Neural progenitor cell (in vitro differentiated cells): ENCODE measurements around the gene WAS. TPM values are rescaled to one million over a fixed set of nuclear protein-coding genes. Genes with fewer than 3 reads are reported as not detected.
"Not testable (repeated sequence)": the region's sequence is repeated elsewhere in the genome, so short reads cannot be mapped to it uniquely, and the experiment has no call there.

Source experiments
- DNase-seq: peaks from one replicate; pipeline ENCODE4 v3.0.0-alpha.2; 2016; ENCODE audit warnings: low spot score
- H2AFZ ChIP-seq: fragments of 200-600 bp; sonication (generic); replicated peaks from 2 replicates; pipeline ENCODE4 v1.6.1; 2016; ENCODE audit warnings: antibody characterized with exemption
- H3F3A ChIP-seq: fragments of 200-600 bp; sonication (generic); 2 replicates; pipeline ENCODE4 v1.6.1; 2016; ENCODE audit warnings: antibody characterized with exemption, low read depth
- H3K27ac ChIP-seq: fragments of 200-600 bp; sonication (generic); 2 replicates; pipeline ENCODE4 v1.5.1; 2016; ENCODE audit warnings: mild to moderate bottlenecking
- H3K27me3 ChIP-seq: fragments of 200-600 bp; sonication (generic); 2 replicates; pipeline ENCODE4 v1.6.1; 2016; ENCODE audit warnings: mild to moderate bottlenecking, moderate library complexity
- H3K36me3 ChIP-seq: fragments of 200-600 bp; sonication (generic); 2 replicates; pipeline ENCODE4 v1.5.1; 2016
- H3K4me1 ChIP-seq: fragments of 200-600 bp; sonication (generic); 2 replicates; pipeline ENCODE4 v1.6.1; 2016; ENCODE audit warnings: mixed run types
- H3K4me2 ChIP-seq: fragments of 200-600 bp; sonication (generic); 2 replicates; pipeline ENCODE4 v1.6.1; 2016
- H3K4me3 ChIP-seq: fragments of 200-600 bp; sonication (generic); 2 replicates; pipeline ENCODE4 v1.5.1; 2016
- H3K79me2 ChIP-seq: fragments of 200-600 bp; sonication (generic); 2 replicates; pipeline ENCODE4 v1.6.1; 2016; ENCODE audit warnings: low read depth
- H3K9ac ChIP-seq: fragments of 200-600 bp; sonication (generic); 2 replicates; pipeline ENCODE4 v1.6.1; 2016
- H3K9me3 ChIP-seq: fragments of 200-600 bp; sonication (generic); 2 replicates; pipeline ENCODE4 v1.5.1; 2016; ENCODE audit warnings: low read depth
- H4K20me1 ChIP-seq: fragments of 200-600 bp; sonication (generic); 2 replicates; pipeline ENCODE4 v1.6.1; 2016; ENCODE audit warnings: low read depth
- H3K27ac Mint-ChIP-seq: 3 replicates; pipeline ENCODE4 v1.8.0; 2021; ENCODE audit warnings: mixed read lengths
- H3K27me3 Mint-ChIP-seq: 2 replicates; pipeline ENCODE4 v1.8.0; 2022; ENCODE audit warnings: low read depth, mild to moderate bottlenecking, inconsistent platforms, moderate library complexity, mixed read lengths; ENCODE audit not compliant: insufficient read depth
- H3K36me3 Mint-ChIP-seq: 3 replicates; pipeline ENCODE4 v1.8.0; 2021; ENCODE audit warnings: mixed read lengths
- H3K4me1 Mint-ChIP-seq: 3 replicates; pipeline ENCODE4 v1.8.0; 2021; ENCODE audit warnings: mixed read lengths
- H3K4me3 Mint-ChIP-seq: 3 replicates; pipeline ENCODE4 v1.8.0; 2021; ENCODE audit warnings: mild to moderate bottlenecking, moderate library complexity, mixed read lengths
- H3K9me3 Mint-ChIP-seq: 3 replicates; pipeline ENCODE4 v1.8.0; 2020; ENCODE audit warnings: mixed read lengths
- EZH2 ChIP-seq: fragments of 200-600 bp; sonication (generic); IDR thresholded peaks from 2 replicates; pipeline ENCODE4 v1.6.1; 2017; ENCODE audit warnings: antibody characterized with exemption, mild to moderate bottlenecking, moderate library complexity
- EZH2phosphoT487 ChIP-seq: fragments of 200-600 bp; sonication (generic); IDR thresholded peaks from 2 replicates; pipeline ENCODE4 v1.6.1; 2017; ENCODE audit warnings: antibody characterized with exemption
- total RNA-seq: library from RNA; depleted of rRNA; stranded (reverse); fragments of >200 nt; gene quantifications from 2 replicates; pipeline ENCODE4 v1.2.3, GENCODE V29; 2015; ENCODE audit warnings: low replicate concordance
- TF ChIP-seq, protein P1 (sequence below): fragments of 200-600 bp; sonication (generic); IDR thresholded peaks from 2 replicates; pipeline ENCODE4 v1.5.1; 2017; ENCODE audit warnings: antibody characterized with exemption, mild to moderate bottlenecking

Gene WAS
- total RNA-seq, 1 donor from 2014 or later = not detected

DNA sequence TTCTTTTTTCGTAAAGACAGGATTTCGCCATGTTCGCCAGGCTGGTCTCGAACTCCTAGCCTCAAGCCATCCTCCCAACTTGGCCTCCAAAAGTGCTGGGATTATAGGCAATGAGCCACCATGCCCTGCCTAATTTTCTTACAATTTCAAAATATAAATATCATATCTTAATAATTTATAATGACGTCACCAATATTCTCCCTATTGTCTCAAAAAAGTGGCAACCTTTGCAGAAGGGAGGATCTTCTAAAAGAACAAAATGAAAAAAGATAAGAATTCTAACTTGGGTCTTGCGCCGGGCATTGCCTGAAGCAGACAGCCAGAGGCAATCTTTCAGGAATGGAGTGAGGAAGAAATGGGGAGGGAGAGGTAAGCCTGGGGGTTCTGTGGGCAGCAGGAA, 37.9 kb upstream of the WAS start:
- peaks cover 5% of the 10 kb centered on the region for H3K4me1 ChIP-seq
- DNase-seq = no peak
- no peaks in the 10 kb centered on the region for H4K20me1 ChIP-seq
- no peaks in the 10 kb centered on the region for H3K27me3 Mint-ChIP-seq
- H3K9ac ChIP-seq = no peak overlapping the region
- peaks cover 2% of the 10 kb centered on the region for H3K4me1 Mint-ChIP-seq
- H3K36me3 Mint-ChIP-seq = no peaks in the 10 kb centered on the region
- H2AFZ ChIP-seq = no peak overlapping the region
- H3K27me3 ChIP-seq = peaks cover 9% of the 10 kb centered on the region
- H3K4me2 ChIP-seq = no peak overlapping the region
- no peak overlapping the region for H3K4me3 Mint-ChIP-seq
- no peaks in the 10 kb centered on the region for H3K79me2 ChIP-seq
- no peaks in the 10 kb centered on the region for H3F3A ChIP-seq
- no peak overlapping the region for H3K27ac Mint-ChIP-seq
- no peak overlapping the region for H3K27ac ChIP-seq
- H3K4me3 ChIP-seq = no peak overlapping the region
- H3K9me3 ChIP-seq = no peaks in the 10 kb centered on the region
- TF ChIP-seq EZH2phosphoT487 = no peak
- no peak for TF ChIP-seq EZH2
- TF ChIP-seq, protein P1, sequence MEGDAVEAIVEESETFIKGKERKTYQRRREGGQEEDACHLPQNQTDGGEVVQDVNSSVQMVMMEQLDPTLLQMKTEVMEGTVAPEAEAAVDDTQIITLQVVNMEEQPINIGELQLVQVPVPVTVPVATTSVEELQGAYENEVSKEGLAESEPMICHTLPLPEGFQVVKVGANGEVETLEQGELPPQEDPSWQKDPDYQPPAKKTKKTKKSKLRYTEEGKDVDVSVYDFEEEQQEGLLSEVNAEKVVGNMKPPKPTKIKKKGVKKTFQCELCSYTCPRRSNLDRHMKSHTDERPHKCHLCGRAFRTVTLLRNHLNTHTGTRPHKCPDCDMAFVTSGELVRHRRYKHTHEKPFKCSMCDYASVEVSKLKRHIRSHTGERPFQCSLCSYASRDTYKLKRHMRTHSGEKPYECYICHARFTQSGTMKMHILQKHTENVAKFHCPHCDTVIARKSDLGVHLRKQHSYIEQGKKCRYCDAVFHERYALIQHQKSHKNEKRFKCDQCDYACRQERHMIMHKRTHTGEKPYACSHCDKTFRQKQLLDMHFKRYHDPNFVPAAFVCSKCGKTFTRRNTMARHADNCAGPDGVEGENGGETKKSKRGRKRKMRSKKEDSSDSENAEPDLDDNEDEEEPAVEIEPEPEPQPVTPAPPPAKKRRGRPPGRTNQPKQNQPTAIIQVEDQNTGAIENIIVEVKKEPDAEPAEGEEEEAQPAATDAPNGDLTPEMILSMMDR = no peak
- no peaks in the 10 kb centered on the region for H3K36me3 ChIP-seq
- no peaks in the 10 kb centered on the region for H3K9me3 Mint-ChIP-seq

DNA sequence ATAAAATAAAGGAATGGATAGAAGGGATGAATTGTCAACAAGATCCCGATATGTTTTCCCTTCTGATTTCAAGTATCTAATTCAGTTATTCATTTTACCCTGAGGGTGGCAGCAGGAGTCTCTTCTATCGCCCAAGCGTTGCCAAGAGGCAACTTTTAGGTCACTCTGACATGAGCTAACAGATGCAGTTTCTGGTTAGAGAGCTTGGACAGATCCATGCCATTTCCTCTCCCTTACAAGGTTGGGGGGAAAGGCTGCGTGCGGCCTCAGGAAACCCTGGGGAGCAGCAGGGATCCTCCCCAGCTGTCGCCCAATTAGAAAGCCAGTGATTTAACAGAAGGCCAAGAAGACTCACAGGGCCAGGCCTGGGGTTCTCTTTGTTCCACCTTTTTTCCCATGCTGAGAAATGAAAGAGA, 35.3 kb upstream of the WAS start:
- Histone ChIP-seq H3K27ac (no peak overlapping the region), H3K9me3 (no peaks in the 10 kb centered on the region), H3F3A (no peaks in the 10 kb centered on the region), H3K4me2 (peak overlapping the region; percentile 36), H3K36me3 (no peaks in the 10 kb centered on the region), H4K20me1 (no peaks in the 10 kb centered on the region), H3K4me1 (peaks cover 5% of the 10 kb centered on the region), H3K27me3 (peaks cover 9% of the 10 kb centered on the region), H3K4me3 (no peak overlapping the region), H2AFZ (no peak overlapping the region), H3K79me2 (no peaks in the 10 kb centered on the region), H3K9ac (no peak overlapping the region)
- H3K4me3 Mint-ChIP-seq = no peak overlapping the region
- peaks cover 2% of the 10 kb centered on the region for H3K4me1 Mint-ChIP-seq
- TF ChIP-seq EZH2 = no peak
- TF ChIP-seq, protein P1 = peak; percentile 39
- no peaks in the 10 kb centered on the region for H3K27me3 Mint-ChIP-seq
- DNase-seq = peak; percentile 54
- H3K36me3 Mint-ChIP-seq = no peaks in the 10 kb centered on the region
- H3K9me3 Mint-ChIP-seq = peaks cover 4% of the 10 kb centered on the region
- H3K27ac Mint-ChIP-seq = no peak overlapping the region

DNA sequence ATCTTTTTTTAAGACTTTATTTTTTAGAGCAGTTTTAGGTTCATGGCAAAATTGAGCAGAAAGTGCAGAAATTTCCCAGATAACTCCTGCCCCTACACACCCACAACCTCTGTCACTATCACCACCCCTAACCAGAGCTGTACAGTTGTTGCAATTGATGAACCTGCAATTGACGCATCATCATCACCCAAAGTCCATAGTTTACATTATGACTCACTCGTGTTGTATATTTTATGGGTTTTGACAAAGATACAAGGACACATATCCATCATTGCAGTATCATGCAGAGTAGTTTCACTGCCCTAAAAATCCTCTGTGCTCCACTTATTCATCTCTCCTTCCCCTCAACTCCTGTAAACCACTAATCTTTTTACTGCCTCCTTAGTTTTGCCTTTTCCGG, 34.5 kb upstream of the WAS start:
- no peak overlapping the region for H3K4me3 Mint-ChIP-seq
- H3K36me3 Mint-ChIP-seq = no peaks in the 10 kb centered on the region
- H3K9ac ChIP-seq = no peak overlapping the region
- H3K4me1 ChIP-seq = peaks cover 5% of the 10 kb centered on the region
- H3K4me3 ChIP-seq = no peak overlapping the region
- H3K9me3 Mint-ChIP-seq = peaks cover 4% of the 10 kb centered on the region
- DNase-seq = no peak
- H3K27me3 Mint-ChIP-seq = peaks cover 4% of the 10 kb centered on the region
- H3K27ac ChIP-seq = no peak overlapping the region
- H3K9me3 ChIP-seq = no peaks in the 10 kb centered on the region
- H2AFZ ChIP-seq = no peak overlapping the region
- peaks cover 2% of the 10 kb centered on the region for H3K4me1 Mint-ChIP-seq
- TF ChIP-seq EZH2phosphoT487 = no peak
- no peak for TF ChIP-seq EZH2
- TF ChIP-seq, protein P1 = no peak
- peaks cover 9% of the 10 kb centered on the region for H3K27me3 ChIP-seq
- H4K20me1 ChIP-seq = no peaks in the 10 kb centered on the region
- H3K4me2 ChIP-seq = no peak overlapping the region
- no peaks in the 10 kb centered on the region for H3K36me3 ChIP-seq
- no peak overlapping the region for H3K27ac Mint-ChIP-seq
- no peaks in the 10 kb centered on the region for H3F3A ChIP-seq
- H3K79me2 ChIP-seq = no peaks in the 10 kb centered on the region

DNA sequence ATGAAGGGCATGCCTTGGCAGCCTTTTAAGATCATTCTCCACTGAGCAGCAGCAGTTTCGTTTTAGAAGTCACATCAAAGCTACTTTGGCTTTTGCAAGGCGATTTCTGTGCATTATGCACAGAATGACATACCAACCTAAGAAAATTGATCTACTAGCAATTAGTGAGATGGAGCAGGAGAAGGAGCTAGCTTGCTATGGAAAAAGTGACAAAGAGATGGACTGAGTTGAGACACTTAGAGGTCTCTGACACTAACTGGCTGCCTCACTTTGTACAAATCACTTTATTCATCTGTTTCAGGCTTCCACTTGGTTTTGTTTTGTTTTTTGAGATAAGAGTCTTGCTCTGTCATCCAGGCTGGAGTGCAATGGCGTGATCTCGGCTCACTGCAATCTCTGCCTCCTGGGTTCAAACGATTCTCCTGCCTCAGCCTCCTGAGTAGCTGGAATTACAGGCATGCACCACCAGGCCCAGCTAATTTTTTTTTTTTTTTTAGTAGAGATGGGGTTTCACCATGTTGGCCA, 31.5 kb upstream of the WAS start:
- not testable (repeated sequence) for H3K4me3 Mint-ChIP-seq, H3K27me3 Mint-ChIP-seq, H3K36me3 Mint-ChIP-seq, H3K9me3 ChIP-seq, H3K4me1 Mint-ChIP-seq, DNase-seq, H3K4me1 ChIP-seq, H3F3A ChIP-seq, H3K36me3 ChIP-seq, H4K20me1 ChIP-seq, H3K79me2 ChIP-seq, H3K27ac ChIP-seq, H3K27ac Mint-ChIP-seq, H2AFZ ChIP-seq, H3K9ac ChIP-seq, H3K27me3 ChIP-seq, H3K4me2 ChIP-seq, H3K4me3 ChIP-seq
- peaks cover 11% of the 10 kb centered on the region for H3K9me3 Mint-ChIP-seq

DNA sequence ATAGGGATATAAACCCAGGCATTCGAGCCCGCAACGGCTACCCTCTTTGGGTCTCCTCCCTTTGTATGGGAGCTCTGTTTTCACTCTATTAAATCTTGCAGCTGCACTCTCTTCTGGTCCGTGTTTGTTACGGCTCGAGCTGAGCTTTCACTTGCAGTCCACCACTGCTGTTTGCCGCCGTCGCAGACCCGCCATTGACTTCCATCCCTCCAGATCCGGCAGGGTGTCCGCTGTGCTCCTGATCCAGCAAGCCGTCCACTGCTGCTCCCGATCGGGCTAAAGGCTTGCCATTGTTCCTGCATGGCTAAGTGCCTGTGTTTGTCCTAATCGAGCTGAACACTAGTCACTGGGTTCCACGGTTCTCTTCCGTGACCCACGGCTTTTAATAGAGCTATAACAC, 28.9 kb upstream of the WAS start:
- not testable (repeated sequence) for H3K27ac ChIP-seq, H3K9ac ChIP-seq, H3K9me3 ChIP-seq, H3K4me3 ChIP-seq, H3K4me1 Mint-ChIP-seq, H3K27ac Mint-ChIP-seq, H3K4me2 ChIP-seq, H3K79me2 ChIP-seq, H3K27me3 ChIP-seq, H3K4me1 ChIP-seq, H3K27me3 Mint-ChIP-seq, H3K4me3 Mint-ChIP-seq, H4K20me1 ChIP-seq, H3F3A ChIP-seq, H3K36me3 ChIP-seq, DNase-seq, H3K36me3 Mint-ChIP-seq
- H2AFZ ChIP-seq = peak overlapping the region; percentile 26
- H3K9me3 Mint-ChIP-seq = peaks cover 16% of the 10 kb centered on the region

DNA sequence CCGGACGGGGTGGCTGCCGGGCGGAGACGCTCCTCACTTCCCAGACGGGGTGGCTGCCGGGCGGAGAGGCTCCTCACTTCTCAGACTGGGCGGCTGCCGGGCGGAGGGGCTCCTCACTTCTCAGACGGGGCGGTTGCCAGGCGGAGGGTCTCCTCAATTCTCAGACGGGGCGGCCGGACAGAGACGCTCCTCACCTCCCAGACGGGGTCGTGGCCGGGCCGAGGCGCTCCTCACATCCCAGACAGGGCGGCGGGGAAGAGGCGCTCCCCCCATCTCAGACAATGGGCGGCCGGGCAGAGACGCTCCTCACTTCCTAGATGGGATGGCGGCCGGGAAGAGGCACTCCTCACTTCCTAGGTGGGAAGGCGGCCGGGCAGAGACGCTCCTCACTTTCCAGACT, 23.9 kb upstream of the WAS start:
- H3K27ac Mint-ChIP-seq, H4K20me1 ChIP-seq, H3K4me1 ChIP-seq, H3K9ac ChIP-seq, H3K4me3 ChIP-seq, DNase-seq, H3K79me2 ChIP-seq, H3K4me3 Mint-ChIP-seq, H3K4me1 Mint-ChIP-seq, H3K36me3 ChIP-seq, H3K36me3 Mint-ChIP-seq, H3K4me2 ChIP-seq, H3K27me3 Mint-ChIP-seq, H3K27me3 ChIP-seq, H2AFZ ChIP-seq, H3K9me3 ChIP-seq, H3K27ac ChIP-seq, H3F3A ChIP-seq: not testable (repeated sequence)
- peaks cover 22% of the 10 kb centered on the region for H3K9me3 Mint-ChIP-seq
